Body of pancreas (tissue), 4 donors: Measurements from ENCODE around the gene COX6B2. TPM values are rescaled to one million over a fixed set of nuclear protein-coding genes. Genes with fewer than 3 reads are reported as not detected.

Experiments used
- ATAC-seq: fragments of 150-250 bp; one replicate; pipeline ENCODE4 v1.9.1; 2016
- DNase-seq, 4 donors: peaks; one replicate each; pipeline ENCODE4 v3.0.0-alpha.2; 2019
- H3K27ac ChIP-seq, 4 donors: fragments of 200-600 bp; sonication (generic); 1 replicate in 3 of 4; 2 replicates in 1 of 4; pipeline versions ENCODE4 v1.5.1 to v1.6.1; 2016 to 2019; ENCODE audit warnings: mild to moderate bottlenecking in 1 of 4, mixed read lengths in 1 of 4, moderate library complexity in 1 of 4
- H3K27me3 ChIP-seq, 2 donors: fragments of 200-600 bp; sonication (generic); one replicate each; pipeline ENCODE4 v1.6.0; 2016; ENCODE audit warnings: mild to moderate bottlenecking in 1 of 2
- H3K36me3 ChIP-seq, 2 donors: fragments of 200-600 bp; sonication (generic); replicated peaks in 1 of 2; 2 replicates each; pipeline ENCODE4 v1.5.1; 2016; ENCODE audit warnings: low read depth in 2 of 2; ENCODE audit not compliant: insufficient read depth in 1 of 2
- H3K4me1 ChIP-seq: fragments of 200-600 bp; sonication (generic); one replicate; pipeline ENCODE4 v1.6.0; 2016
- H3K4me3 ChIP-seq, 2 donors: fragments of 200-600 bp; sonication (generic); 1 replicate in 1 of 2; 2 replicates in 1 of 2; pipeline ENCODE4 v1.5.1; 2016 to 2019
- H3K9me3 ChIP-seq, 3 donors: fragments of 200-600 bp; sonication (generic); 1 replicate in 2 of 3; 2 replicates in 1 of 3; pipeline ENCODE4 v1.5.1; 2016
- POLR2A ChIP-seq, 3 donors: fragments of 450-650 bp; IDR thresholded peaks; one replicate each; pipeline ENCODE4 v1.6.1; 2016; ENCODE audit warnings: antibody characterized with exemption in 3 of 3, mild to moderate bottlenecking in 2 of 3
- WGBS, 2 donors: methylation state at CpG; one replicate each; pipeline ENCODE4 v1.1.5; 2017; 5-methylcytosine and 5-hydroxymethylcytosine counted together
- intact Hi-C: fragments of 100-400 bp; cut with DNase I; formaldehyde crosslinking; loops from one replicate; pipeline ENCODE4 v1.15.1; 2023
- total RNA-seq, 2 donors: library from RNA; depleted of rRNA; stranded (reverse); fragments of >200 nt; gene quantifications; one replicate each; pipeline ENCODE4 v1.1.0, GENCODE V29; 2016
- TF ChIP-seq, protein P1 (sequence below), 7 experiments: fragments of 450-650 bp in 4 of 7; fragments of 200-600 bp in 3 of 7; sonication (generic) in 3 of 7; IDR thresholded peaks; one replicate each; pipeline ENCODE4 v1.5.1; 2016 to 2019; ENCODE audit warnings: antibody characterized with exemption in 7 of 7

Gene COX6B2
- total RNA-seq, 2 donors from 2014 or later = 1.6 TPM; not detected in 1

DNA sequence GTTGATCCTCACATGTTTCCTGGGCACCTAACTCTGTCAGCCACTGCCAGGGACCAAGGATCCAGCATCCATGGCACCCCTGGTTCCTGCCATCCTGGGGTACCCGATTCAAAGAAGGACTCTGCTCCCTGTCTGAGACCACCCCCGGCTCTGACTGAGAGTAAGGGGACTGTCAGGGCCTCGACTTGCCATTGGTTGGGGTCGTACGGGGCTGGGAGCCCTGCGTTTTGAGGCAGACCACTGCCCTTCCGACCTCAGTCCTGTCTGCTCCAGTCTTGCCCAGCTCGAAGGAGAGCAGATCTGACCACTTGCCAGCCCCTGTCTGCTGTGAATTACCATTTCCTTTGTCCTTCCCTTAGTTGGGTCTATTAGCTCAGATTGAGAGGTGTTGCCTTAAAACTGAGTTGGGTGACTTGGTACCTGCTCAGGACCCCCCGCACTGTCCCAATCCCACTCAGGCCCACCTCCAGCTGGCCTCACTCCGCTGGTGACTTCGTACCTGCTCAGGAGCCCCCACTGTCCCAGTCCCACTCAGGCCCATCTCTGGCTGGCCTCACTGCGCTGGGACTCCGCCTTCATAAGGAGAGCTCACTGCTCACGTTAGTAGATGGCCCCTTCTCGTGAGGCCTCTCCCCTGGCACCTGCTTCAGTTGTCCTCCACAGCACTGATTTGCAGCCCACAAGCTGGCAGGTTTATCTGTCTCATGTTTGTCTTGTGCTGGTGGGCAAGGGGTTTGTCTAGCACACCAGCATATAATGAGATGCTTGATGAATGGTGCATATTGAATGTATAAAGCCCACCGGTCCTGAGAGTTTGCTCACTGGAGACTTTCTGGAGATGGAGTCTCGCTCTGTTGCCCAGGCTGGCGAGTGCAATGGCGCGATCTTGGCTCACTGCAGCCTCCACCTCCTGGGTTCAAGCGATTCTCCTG is 35.1 kb upstream of the COX6B2 start:
- no peak for ATAC-seq
- Histone ChIP-seq H3K27ac (no peak overlapping the region), H3K4me1 (peaks cover 33% of the 10 kb centered on the region), H3K4me3 (no peak overlapping the region), H3K27me3 (no peaks in the 10 kb centered on the region), H3K9me3 (no peaks in the 10 kb centered on the region), H3K36me3 (peaks cover 0 to 8% of the 10 kb centered on the region in 2 donors)
- intact Hi-C loops = loop anchor here (10.0 kb wide), 1 partner anchor 85 kb away; no protein-coding TSS in a partner anchor
- DNase-seq = no peak
- WGBS, 2 donors = 83 to 89% methylated on average over 13 to 21 of the region's 21 CpGs
- no peak for TF ChIP-seq POLR2A (IDR thresholded peaks at IDR 0.05)

DNA sequence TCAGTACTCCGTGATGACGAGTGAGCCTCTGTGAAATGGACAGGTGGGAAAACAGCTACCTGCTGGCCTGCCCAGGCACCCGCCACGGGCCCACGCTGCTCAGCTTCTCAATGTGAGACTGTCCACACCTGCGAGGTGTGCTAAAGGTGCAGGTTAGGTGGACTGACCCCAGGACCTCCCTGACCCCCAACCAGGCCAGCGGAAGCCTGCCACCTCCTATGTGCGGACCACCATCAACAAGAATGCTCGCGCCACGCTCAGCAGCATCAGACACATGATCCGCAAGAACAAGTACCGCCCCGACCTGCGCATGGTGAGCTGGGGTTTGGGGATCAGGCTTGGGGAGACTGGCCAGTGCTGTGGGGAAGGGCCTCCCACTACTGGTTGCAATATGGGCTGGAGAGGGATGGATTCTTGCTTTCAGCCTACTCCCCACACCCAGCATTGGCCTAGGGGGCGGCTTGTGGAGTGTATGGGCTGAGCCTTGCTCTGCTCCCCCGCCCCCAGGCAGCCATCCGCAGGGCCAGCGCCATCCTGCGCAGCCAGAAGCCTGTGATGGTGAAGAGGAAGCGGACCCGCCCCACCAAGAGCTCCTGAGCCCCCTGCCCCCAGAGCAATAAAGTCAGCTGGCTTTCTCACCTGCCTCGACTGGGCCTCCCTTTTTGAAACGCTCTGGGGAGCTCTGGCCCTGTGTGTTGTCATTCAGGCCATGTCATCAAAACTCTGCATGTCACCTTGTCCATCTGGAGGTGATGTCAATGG is 33.4 kb upstream of the COX6B2 start:
- Histone ChIP-seq H3K4me3 (no peak overlapping the region), H3K4me1 (peaks cover 43% of the 10 kb centered on the region), H3K36me3 (peaks cover 0 to 8% of the 10 kb centered on the region in 2 donors), H3K9me3 (no peaks in the 10 kb centered on the region), H3K27ac (no peak overlapping the region), H3K27me3 (no peaks in the 10 kb centered on the region)
- DNase-seq = no peak
- no peak for ATAC-seq
- TF ChIP-seq, protein P1, sequence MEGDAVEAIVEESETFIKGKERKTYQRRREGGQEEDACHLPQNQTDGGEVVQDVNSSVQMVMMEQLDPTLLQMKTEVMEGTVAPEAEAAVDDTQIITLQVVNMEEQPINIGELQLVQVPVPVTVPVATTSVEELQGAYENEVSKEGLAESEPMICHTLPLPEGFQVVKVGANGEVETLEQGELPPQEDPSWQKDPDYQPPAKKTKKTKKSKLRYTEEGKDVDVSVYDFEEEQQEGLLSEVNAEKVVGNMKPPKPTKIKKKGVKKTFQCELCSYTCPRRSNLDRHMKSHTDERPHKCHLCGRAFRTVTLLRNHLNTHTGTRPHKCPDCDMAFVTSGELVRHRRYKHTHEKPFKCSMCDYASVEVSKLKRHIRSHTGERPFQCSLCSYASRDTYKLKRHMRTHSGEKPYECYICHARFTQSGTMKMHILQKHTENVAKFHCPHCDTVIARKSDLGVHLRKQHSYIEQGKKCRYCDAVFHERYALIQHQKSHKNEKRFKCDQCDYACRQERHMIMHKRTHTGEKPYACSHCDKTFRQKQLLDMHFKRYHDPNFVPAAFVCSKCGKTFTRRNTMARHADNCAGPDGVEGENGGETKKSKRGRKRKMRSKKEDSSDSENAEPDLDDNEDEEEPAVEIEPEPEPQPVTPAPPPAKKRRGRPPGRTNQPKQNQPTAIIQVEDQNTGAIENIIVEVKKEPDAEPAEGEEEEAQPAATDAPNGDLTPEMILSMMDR (IDR thresholded peaks at IDR 0.05) = no peak
- no peak for TF ChIP-seq POLR2A (IDR thresholded peaks at IDR 0.05)
- intact Hi-C loops = loop anchor here (10.0 kb wide), 1 partner anchor 83 kb away; no protein-coding TSS in a partner anchor
- 54 to 72% methylated on average over 13 to 22 of the region's 24 CpGs for WGBS, 2 donors

DNA sequence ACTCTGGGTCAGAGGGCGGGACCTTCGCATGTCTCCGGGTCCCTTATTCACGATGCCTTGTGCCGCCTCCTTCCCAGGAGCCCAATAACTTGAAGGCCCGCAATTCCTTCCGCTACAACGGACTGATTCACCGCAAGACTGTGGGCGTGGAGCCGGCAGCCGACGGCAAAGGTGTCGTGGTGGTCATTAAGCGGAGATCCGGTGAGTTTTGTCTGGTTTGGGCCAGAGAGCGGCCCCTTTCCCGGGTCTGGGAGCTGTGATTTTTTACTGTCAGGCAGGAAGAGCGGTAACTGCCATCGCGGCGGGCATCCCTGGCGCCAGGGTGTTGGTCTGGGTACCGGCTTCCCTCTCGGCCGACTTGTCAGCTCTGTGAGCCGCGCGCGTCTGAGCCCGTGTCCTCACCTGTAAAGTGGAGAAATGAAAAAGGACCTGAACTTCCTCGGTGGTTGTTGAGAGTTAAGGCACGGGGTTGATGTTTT is 32.0 kb upstream of the COX6B2 start:
- DNase-seq (no peak), ATAC-seq (no peak)
- Histone ChIP-seq H3K27ac (peak overlapping the region in 3 of 4 donors; percentile 92 to 96 (median 95)), H3K4me3 (peak overlapping the region; percentile 84 to 98), H3K36me3 (peaks cover 0 to 8% of the 10 kb centered on the region in 2 donors), H3K9me3 (no peaks in the 10 kb centered on the region), H3K27me3 (no peaks in the 10 kb centered on the region), H3K4me1 (peaks cover 54% of the 10 kb centered on the region)
- intact Hi-C loops = loop anchor here (10.0 kb wide), 1 partner anchor 82 kb away; no protein-coding TSS in a partner anchor
- 0 to 2% methylated on average over 14 to 33 of the region's 33 CpGs for WGBS, 2 donors
- TF ChIP-seq, protein P1 (IDR thresholded peaks at IDR 0.05) = no peak
- TF ChIP-seq POLR2A (IDR thresholded peaks at IDR 0.05) = no peak

DNA sequence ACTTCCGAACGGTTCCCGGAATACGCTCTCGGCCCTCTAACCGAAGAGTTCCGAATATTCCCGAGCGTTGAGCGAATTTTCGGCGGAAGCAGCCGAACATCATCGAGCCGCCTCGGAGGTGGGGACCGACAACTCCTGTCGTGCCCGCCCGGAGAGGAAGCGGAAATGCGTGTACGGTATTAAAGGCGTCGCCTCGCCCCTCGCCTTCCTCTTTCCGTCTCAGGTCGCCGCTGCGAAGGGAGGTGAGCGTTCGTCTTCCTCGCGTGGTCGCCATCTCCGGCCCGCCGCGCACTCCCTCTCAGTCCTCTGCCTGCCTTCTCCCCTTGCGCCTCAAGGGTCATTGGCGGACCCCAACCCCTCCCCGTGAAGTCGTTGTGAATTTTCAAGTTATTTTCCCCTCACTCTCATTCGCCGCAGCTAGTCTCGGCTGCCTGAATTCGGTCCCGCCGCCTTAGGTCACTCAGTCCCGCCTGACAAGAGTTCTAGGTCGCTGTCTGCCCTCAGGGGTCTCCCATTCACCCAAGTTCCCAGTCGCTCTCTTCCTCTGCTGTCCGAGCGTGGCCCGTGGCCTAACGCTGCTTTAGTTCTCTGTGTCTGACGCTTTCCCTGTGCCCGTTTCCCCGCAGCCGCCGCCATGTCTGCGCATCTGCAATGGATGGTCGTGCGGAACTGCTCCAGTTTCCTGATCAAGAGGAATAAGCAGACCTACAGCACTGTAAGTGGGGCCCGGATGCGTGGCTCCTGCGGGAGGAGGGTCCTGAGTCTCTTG is 31.4 kb upstream of the COX6B2 start, which contains the start of gene RPL28:
TSS of gene RPL28 (plus strand) at position 209 of the 769 bp plus-strand sequence. CDS start at position 635, 426 bp downstream.
- Histone ChIP-seq H3K9me3 (no peaks in the 10 kb centered on the region), H3K27ac (peak within 1 kb of the TSS; percentile 84 to 96 (median 94)), H3K4me3 (peak within 1 kb of the TSS; percentile 84 to 98), H3K4me1 (peaks cover 54% of the 10 kb centered on the region), H3K27me3 (no peaks in the 10 kb centered on the region), H3K36me3 (peaks cover 0 to 8% of the 10 kb centered on the region in 2 donors)
- ATAC-seq = peak; percentile 87
- intact Hi-C loops = loop anchor here (10.0 kb wide), 1 partner anchor 81 kb away; no protein-coding TSS in a partner anchor
- 0 to 1% methylated on average over 22 to 66 of the region's 68 CpGs for WGBS, 2 donors
- TF ChIP-seq POLR2A (IDR thresholded peaks at IDR 0.05) = peak; percentile 92 to 100 (median 99)
- TF ChIP-seq, protein P1 (IDR thresholded peaks at IDR 0.05) = no peak
- DNase-seq = peak; percentile 98 to 99 (median 98)
